ENCODE data around the gene PAM.

DNA sequence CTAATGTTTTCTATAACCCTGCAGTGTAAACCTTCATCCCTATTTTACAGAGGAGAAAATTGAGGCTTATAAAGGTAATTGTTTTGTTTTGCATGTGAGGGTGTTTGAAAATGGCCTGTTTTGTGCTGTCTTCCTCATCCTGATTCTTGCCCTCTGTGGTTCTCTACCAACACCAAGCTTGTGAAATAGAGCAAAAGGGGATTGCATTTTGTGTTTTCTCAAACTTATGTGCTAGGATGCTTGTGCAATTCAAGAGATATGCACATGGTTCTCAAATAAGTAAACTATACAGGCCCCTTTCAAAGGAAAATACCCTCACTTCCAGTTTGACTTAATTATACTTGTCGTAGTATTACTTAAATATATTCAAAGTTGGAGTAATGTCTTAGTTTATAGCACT, 17.2 kb downstream of the PAM start:
- no peak for TF ChIP-seq SUZ12 (IDR thresholded peaks at IDR 0.05; ENCODE audit: extremely low read depth, insufficient read depth, insufficient read length)
- TF ChIP-seq ZNF274 (IDR thresholded peaks at IDR 0.05; ENCODE audit: low read depth, low read length), result no peak
- no peak for TF ChIP-seq YY1 (IDR thresholded peaks at IDR 0.05; ENCODE audit: insufficient read depth, insufficient read length)
